DND-41 (cell line): ENCODE data around the gene FAM240B.

Experiments used
- EZH2 ChIP-seq: IDR thresholded peaks from 3 replicates; pipeline ENCODE4 v1.6.1; 2012; ENCODE audit warnings: borderline replicate concordance, low read depth, mild to moderate bottlenecking, moderate library complexity, low read length, inconsistent platforms; ENCODE audit not compliant: severe bottlenecking
- TF ChIP-seq, protein P1 (sequence below): IDR thresholded peaks from 2 replicates; pipeline ENCODE4 v1.5.1; 2012; ENCODE audit warnings: borderline replicate concordance, low read length, moderate library complexity, mild to moderate bottlenecking; ENCODE audit not compliant: poor library complexity, severe bottlenecking; ENCODE audit errors: extremely low read depth

DNA sequence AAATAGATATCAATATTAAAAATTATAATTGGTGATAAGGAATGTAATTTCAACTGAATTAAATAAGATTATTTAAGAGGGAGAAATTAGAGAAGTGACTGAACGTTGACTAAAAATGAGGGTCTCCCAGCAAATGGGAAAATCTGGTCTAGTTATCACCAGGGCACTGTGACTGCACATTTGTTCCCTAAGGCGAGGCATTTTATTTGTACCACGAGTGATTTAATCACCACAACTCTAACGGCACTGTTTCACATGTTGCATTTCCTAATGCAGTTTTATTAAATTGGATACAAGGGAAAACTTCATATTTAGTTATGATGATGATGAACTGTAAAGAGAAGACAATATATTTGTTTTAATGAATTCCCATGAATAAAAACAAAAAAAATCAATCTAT lies 26.4 kb upstream of the FAM240B start:
- TF ChIP-seq EZH2, result no peak
- TF ChIP-seq, protein P1, sequence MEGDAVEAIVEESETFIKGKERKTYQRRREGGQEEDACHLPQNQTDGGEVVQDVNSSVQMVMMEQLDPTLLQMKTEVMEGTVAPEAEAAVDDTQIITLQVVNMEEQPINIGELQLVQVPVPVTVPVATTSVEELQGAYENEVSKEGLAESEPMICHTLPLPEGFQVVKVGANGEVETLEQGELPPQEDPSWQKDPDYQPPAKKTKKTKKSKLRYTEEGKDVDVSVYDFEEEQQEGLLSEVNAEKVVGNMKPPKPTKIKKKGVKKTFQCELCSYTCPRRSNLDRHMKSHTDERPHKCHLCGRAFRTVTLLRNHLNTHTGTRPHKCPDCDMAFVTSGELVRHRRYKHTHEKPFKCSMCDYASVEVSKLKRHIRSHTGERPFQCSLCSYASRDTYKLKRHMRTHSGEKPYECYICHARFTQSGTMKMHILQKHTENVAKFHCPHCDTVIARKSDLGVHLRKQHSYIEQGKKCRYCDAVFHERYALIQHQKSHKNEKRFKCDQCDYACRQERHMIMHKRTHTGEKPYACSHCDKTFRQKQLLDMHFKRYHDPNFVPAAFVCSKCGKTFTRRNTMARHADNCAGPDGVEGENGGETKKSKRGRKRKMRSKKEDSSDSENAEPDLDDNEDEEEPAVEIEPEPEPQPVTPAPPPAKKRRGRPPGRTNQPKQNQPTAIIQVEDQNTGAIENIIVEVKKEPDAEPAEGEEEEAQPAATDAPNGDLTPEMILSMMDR, result no peak
